A673 (cell line): Measurements from ENCODE around the gene ASMTL.

Experiments used
- EZH2 ChIP-seq: fragments of 200-600 bp; sonication (generic); IDR thresholded peaks from 2 replicates; pipeline ENCODE4 v1.6.1; 2017; ENCODE audit warnings: borderline replicate concordance, low read depth, mild to moderate bottlenecking, mixed read lengths, antibody characterized with exemption, low read length; ENCODE audit not compliant: poor library complexity, severe bottlenecking
- TF ChIP-seq, protein P1 (sequence below): fragments of 300-800, 200-600 bp; sonication (generic); conservative IDR thresholded peaks from 2 replicates; pipeline ENCODE4 v1.5.1; 2017; ENCODE audit warnings: low read depth, mild to moderate bottlenecking, antibody characterized with exemption, low read length, moderate library complexity, mixed read lengths

DNA sequence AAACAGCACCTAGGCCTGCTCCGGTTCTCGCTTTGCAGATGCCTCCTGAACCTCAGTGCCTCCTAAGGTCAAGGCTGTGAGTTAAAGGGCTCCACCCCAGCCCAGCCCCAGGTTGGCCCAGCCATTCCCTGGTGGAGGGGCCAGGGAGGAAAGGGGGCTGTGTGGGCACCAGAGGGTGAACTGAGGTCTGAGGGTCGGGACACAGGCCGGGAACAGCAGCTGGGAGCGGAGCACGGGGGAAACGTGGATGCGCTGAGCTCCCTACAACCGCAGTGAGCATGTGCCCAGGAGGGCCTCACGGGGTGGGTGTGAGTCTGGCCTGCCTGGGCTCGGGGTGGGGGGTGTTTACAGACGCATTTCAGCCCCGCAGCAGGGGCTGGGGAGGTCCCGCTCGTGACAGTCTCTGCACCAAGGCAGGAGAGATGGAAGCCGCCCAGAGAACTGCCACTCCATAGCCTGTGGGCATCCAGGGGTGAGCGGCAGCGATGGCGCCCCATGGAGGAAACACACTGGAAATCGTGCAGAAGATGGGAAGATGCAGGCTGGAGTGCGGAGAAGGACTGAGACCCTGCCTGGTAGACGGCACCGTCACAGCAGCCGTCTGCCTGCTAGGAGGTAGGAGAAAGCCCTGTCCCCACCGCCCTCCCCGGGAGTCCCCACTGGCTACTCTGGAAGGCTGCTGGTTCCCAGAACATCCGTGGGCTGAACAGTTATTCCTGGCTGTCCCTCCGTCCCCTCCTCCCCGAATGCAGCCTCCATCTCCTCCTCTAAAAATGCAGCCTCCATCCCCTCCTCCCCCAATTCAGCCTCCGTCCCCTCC, 50.9 kb downstream of the ASMTL start:
- TF ChIP-seq, protein P1, sequence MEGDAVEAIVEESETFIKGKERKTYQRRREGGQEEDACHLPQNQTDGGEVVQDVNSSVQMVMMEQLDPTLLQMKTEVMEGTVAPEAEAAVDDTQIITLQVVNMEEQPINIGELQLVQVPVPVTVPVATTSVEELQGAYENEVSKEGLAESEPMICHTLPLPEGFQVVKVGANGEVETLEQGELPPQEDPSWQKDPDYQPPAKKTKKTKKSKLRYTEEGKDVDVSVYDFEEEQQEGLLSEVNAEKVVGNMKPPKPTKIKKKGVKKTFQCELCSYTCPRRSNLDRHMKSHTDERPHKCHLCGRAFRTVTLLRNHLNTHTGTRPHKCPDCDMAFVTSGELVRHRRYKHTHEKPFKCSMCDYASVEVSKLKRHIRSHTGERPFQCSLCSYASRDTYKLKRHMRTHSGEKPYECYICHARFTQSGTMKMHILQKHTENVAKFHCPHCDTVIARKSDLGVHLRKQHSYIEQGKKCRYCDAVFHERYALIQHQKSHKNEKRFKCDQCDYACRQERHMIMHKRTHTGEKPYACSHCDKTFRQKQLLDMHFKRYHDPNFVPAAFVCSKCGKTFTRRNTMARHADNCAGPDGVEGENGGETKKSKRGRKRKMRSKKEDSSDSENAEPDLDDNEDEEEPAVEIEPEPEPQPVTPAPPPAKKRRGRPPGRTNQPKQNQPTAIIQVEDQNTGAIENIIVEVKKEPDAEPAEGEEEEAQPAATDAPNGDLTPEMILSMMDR: no peak
- no peak for TF ChIP-seq EZH2
